HPDE6-E6E7 (cell line): ENCODE results near the gene STOM.
A peak's percentile ranks its signal among the peaks of the same experiment; 100 is the strongest.
"Not testable (repeated sequence)": the region's sequence is repeated elsewhere in the genome, so short reads cannot be mapped to it uniquely, and the experiment has no call there.

Experiments
- DNase-seq: peaks from one replicate; pipeline ENCODE4 v3.0.0; 2011; ENCODE audit warnings: missing footprints; ENCODE audit errors: extremely low spot score

Gene STOM

DNA sequence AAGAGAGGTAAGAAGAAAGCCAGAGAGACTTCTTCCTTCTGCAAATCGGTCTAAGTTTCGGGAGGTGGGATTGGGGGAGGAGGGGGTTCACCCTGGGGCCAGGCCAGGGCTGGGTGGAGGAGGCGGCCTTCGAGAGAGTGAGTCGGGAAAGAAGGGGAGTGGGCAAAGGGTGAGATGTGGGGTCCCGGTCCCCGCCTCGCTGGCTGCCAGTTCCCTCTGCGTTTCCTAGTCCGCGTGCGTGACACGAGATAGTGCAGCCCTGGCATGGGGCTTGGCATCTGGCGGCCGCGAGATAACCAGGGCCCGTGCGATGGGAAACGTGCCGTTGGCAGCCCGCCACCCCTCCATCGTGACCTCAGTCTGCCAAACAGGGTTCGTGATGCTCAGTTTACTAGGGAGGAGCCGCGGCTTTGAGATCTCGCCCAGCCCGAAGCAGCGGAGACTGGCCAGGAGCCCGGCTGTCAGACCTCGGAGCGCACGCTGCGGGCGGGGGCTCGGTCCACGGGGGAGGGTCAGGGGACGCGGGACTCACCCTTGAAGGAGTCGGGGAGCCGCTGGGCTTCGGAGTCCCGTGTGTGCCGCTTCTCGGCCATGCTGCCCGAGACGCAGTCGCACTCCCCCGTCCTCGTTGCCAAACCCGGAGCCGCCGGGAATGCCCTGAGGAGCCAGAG is at the start of gene STOM:
TSS of gene STOM (minus strand) at position 656 of the 671 bp plus-strand sequence. CDS start at position 593, 63 bp downstream.
- no peak for DNase-seq

DNA sequence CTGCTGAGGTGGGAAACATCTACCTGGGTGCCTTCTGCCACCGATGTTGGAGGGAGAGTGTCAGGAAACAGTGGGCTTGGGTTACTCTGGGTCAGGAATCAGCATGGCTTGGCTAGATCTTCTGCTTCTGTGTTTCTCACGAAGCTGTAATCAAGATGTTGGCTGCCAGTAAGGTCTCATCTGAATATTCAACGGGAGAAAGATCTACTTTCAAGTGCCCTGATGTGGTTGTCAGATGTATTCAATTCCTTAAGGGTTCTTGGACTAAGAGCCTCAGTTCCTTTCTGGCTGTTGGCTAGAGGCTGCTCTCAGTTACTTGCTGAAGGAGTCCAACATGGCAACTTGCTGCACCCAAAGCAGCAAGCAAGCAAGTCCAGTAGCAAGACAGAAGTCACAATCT is 41.9 kb upstream of the STOM start:
- no peak for DNase-seq

DNA sequence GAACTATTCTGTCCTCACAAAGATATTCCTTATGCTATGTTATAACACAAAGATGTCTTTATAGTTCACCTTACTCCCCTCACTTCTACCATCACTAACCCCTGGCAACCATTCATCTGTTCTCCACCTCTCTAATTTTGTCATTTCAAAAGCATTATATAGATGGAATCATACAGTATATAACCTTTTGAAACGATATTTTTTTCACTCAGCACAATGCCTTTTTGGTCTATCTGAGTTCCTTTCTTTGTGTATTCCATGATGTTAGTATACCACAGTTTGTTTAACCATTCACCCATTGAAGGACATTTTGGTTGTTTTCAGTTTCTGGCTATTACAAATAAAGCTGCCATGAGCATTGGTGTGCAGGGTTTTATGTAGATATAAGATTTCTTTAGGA is 35.8 kb upstream of the STOM start:
- no peak for DNase-seq

GRCh38 chr9:121404906-121405305 is 34.9 kb upstream of the STOM start:
- DNase-seq, result no peak

DNA sequence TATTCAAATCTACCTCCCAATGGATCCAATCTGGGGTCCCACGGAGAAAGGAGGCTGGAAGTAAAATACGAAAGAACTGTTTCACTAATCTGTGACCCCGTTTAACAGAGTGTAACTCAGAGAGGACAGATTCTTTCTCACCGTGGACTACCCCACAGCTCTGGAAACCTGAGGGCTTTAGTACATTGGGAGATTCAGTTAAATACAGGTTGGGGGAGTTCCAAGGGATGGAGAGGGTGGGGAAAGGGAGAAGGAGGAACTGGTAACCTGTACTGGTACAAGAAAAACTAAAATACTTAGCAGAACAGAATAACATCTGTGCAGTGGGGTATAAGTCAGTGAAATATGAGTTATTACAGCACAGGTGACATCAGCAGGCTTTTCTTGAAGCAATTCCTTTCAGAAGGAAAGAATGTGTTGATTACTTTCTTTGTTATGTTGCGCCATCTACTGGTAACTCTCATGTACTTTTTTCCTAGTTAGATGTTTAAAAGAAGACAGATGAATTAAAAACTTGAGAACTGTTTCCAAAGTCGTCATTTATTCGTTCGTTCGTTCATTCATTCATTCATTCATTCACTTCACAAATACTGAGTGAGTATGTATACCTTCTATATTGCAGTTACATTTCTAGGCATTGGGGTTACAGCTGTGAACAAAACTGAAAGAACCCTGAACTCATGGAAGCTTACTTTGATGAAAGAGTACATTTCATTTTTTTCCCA is 30.0 kb upstream of the STOM start:
- peak; percentile 33 for DNase-seq

DNA sequence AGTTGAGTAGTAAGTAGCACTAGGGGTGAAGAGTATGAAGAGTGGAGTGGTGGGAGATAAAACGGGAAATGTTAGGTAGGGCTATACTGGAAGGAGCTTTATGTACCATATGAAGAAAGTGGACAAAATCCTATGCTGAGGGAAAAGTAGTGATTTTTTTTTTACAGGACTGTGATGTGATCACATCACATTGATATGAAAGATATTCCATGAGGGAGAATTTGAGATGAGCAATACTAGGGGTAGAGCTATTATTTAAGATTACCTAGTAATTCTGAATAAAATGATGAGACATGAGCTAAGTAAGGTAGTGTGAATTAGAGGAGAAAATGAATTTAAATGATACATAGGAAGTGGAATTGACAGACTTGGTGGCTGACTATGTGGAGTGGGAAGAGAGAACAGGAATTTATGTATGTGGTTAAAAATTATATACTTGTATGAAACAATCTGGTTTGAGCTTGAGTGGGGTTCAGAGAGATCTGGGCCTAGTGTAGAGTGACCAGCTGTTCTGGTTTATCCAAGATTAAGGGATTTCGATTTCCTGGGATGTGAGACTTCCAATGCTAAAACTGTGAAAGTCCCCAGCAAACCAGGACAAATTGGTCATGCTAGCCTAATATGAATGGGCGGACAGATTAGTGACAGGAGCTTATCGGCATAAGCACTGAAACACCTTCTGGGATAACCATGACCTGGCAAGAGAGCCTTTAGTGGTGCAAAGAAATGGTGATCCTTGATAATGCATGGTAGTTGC is 29.3 kb upstream of the STOM start:
- DNase-seq, result no peak

GRCh38 chr9:121398374-121398773 is 28.3 kb upstream of the STOM start:
- peak; percentile 89 for DNase-seq

DNA sequence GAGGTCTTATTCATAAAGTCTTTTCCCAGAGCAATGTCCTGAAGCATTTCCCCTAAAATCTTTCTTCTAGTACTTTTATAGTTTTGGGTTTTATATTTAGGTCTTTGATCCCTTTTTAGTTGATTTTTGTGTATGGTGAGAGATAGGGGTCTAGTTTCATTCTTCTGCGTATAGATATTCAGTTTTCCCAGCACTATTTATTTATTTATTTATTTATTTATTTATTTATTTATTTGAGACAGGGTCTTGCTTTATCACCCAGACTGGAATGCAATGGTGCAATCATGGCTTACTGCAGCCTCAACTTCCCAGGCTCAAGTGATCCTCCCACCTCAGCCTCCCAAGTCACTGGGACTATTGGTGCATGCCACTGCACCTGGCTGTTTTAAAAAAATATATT is 27.2 kb upstream of the STOM start:
- DNase-seq, result not testable (repeated sequence)

- no peak for DNase-seq
These were observed 25.5 kb upstream of the STOM start for GRCh38 chr9:121395558-121395957.

DNA sequence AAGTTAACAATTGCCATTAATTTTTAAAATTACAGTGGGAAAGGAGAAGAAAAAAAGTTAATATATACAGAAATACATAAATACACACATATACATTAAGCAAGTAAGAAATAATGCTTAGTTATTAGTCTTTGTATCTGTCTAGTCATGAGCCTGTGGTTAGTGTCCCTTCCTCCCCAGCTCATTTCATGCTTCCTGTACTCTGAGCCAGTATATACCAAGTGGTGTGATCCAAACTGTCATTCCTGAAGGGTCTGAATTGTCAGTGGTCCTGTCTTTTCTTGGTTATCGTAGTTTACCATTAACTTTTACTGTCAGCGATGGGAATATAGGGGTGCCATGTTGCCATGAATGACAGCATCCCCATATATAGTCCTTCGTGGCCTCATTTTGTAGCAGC is 24.2 kb upstream of the STOM start:
- DNase-seq, result no peak

GRCh38 chr9:121393318-121393717 is 23.3 kb upstream of the STOM start:
- DNase-seq, result no peak

DNA sequence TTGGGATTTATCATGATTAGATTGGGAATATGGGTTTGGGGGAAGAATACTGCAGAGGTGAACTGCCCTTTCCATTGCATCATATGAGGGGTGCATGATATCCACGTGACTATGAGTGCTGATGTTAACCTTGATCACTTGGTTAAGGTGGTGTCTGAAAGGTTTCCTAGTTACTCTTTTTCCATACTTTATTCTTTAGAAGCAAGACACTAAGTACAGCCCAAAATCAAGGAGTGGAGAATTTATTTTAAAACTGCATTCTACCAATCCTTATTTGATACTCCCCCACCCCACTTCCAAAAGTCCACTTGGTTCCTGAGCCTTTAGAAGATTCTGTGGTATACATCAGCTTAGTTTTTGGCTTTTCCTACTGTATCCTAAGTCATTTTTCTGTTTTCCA is 20.3 kb upstream of the STOM start:
- DNase-seq, result no peak

GRCh38 chr9:121388140-121388905 is 18.3 kb upstream of the STOM start:
- DNase-seq, result no peak

GRCh38 chr9:121386442-121387175 is 16.6 kb upstream of the STOM start:
- DNase-seq, result no peak

DNA sequence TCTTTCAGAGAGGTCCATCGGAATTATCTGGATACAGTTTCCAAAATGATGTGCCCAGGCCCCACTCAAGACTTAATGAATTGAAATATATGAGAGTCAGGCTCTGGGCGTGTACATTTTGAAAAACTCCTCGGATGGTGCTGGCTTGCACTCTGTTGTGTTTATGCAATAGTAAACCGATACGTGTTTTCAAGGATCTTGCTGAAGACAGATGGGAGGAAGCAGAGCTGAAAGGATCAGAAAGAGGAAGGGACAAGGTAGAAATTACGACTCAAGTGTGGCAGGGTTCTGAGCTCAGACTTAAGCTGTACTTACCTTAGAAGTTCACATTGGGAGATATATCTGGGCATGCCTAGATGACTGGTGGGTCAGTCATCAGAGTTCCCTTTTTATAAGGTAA is 13.7 kb upstream of the STOM start:
- DNase-seq, result no peak

- no peak for DNase-seq
These were observed 10.8 kb upstream of the STOM start for GRCh38 chr9:121380846-121381245.

- no peak for DNase-seq
These were observed 6.3 kb upstream of the STOM start for GRCh38 chr9:121376214-121376830.

- DNase-seq, result peak; percentile 65
These were observed 3.1 kb upstream of the STOM start for GRCh38 chr9:121373011-121373729.

DNA sequence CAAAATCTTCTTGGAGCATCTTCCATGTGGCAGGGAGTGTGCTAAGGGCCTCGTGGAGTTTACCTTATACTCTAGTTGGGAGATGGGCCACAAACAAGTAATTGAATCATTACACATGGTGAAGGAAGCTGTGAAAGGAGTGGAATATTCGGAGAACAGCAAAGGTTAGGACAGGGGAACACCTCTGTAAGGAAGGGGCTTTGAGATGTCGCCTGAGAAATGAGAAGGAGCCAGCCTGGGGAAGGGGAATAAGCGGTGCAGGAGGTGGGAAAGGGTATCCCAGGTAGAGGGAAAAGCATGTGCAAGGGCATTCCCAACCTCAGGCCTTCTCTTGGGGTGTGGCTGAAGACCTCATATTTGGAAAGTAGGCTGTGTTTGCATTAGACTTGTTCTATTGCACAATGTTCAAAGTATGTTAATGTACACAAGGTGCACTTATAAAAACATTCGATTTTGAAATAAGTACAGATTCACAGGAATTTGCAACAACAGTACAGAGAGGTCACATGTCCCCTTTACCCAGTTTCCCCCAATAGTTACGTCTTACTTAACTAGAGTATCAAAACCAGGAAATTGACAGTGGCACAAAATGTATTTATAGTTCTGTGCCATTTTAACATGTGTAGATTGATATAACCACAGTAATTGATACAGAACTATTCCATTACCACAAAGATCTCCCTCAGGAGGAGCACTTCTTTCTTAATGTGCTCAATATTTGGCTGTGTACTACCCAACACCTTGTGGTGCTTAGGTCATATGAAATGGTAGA is 2.4 kb upstream of the STOM start:
- DNase-seq, result no peak
